Measurements from ENCODE around the gene SUSD6.

DNA sequence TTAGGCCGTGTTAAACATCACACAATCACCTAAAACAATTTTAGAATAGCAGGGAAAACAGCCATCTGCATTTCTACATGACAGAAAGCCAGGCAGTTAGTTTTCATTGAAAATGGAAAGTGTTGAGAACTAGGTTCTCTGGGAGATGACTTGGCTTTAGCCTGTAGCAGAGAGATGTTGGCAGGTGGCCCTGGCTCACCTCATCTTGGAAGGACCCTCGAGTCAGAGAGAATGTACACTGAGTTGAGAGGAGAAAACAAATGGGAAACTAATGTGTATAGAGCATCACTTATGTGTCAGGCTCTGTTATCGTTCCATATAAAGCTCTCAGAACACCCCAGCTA, 51.9 kb downstream of the SUSD6 start:
- TF ChIP-seq, protein P1, sequence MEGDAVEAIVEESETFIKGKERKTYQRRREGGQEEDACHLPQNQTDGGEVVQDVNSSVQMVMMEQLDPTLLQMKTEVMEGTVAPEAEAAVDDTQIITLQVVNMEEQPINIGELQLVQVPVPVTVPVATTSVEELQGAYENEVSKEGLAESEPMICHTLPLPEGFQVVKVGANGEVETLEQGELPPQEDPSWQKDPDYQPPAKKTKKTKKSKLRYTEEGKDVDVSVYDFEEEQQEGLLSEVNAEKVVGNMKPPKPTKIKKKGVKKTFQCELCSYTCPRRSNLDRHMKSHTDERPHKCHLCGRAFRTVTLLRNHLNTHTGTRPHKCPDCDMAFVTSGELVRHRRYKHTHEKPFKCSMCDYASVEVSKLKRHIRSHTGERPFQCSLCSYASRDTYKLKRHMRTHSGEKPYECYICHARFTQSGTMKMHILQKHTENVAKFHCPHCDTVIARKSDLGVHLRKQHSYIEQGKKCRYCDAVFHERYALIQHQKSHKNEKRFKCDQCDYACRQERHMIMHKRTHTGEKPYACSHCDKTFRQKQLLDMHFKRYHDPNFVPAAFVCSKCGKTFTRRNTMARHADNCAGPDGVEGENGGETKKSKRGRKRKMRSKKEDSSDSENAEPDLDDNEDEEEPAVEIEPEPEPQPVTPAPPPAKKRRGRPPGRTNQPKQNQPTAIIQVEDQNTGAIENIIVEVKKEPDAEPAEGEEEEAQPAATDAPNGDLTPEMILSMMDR (conservative IDR thresholded peaks at IDR 0.05; ENCODE audit: low read length) = no peak
- TF ChIP-seq EZH2phosphoT487 (IDR thresholded peaks at IDR 0.05; ENCODE audit: borderline replicate concordance, low read depth, low read length) = no peak
